Glutamatergic neuron (in vitro differentiated cells): ENCODE results near the gene ZBTB7C. TPM values are rescaled to one million over a fixed set of nuclear protein-coding genes. Genes with fewer than 3 reads are reported as not detected.

Source experiments
- DNase-seq: peaks from one replicate; pipeline ENCODE4 v3.0.0; 2022
- H3K27ac Mint-ChIP-seq: one replicate; pipeline ENCODE4 v1.8.0; 2020; ENCODE audit warnings: mild to moderate bottlenecking, mixed read lengths, inconsistent platforms; ENCODE audit not compliant: unreplicated experiment
- H3K27me3 Mint-ChIP-seq: one replicate; pipeline ENCODE4 v1.8.0; 2020; ENCODE audit warnings: mild to moderate bottlenecking, moderate library complexity, mixed read lengths, inconsistent platforms; ENCODE audit not compliant: unreplicated experiment
- H3K36me3 Mint-ChIP-seq: one replicate; pipeline ENCODE4 v1.8.0; 2020; ENCODE audit warnings: mild to moderate bottlenecking, mixed read lengths, inconsistent platforms; ENCODE audit not compliant: unreplicated experiment
- H3K4me1 Mint-ChIP-seq: one replicate; pipeline ENCODE4 v1.8.0; 2020; ENCODE audit warnings: mild to moderate bottlenecking, low read depth, mixed read lengths, inconsistent platforms; ENCODE audit not compliant: unreplicated experiment
- H3K4me3 Mint-ChIP-seq: one replicate; pipeline ENCODE4 v1.8.0; 2020; ENCODE audit warnings: mild to moderate bottlenecking, mixed read lengths, inconsistent platforms; ENCODE audit not compliant: unreplicated experiment
- H3K9me3 Mint-ChIP-seq: one replicate; pipeline ENCODE4 v1.8.0; 2020; ENCODE audit warnings: mild to moderate bottlenecking, moderate library complexity, mixed read lengths, inconsistent platforms; ENCODE audit not compliant: unreplicated experiment
- total RNA-seq: library from RNA; stranded (reverse); fragmentation: NEBNext Ultra II Directional; extraction: Animal tissue kit (Norgen Biotek cat#: 25700); gene quantifications from one replicate; pipeline ENCODE4 v1.2.1, GENCODE V29; 2021; ENCODE audit not compliant: unreplicated experiment
- TF ChIP-seq, protein P1 (sequence below): fragments of 200-600 bp; sonication (generic); IDR thresholded peaks from one replicate; pipeline ENCODE4 v1.5.0; 2021; ENCODE audit not compliant: partially characterized antibody, unreplicated experiment

The ZBTB7C gene
- total RNA-seq, 1 donor from 2014 or later: 10.6 TPM

DNA sequence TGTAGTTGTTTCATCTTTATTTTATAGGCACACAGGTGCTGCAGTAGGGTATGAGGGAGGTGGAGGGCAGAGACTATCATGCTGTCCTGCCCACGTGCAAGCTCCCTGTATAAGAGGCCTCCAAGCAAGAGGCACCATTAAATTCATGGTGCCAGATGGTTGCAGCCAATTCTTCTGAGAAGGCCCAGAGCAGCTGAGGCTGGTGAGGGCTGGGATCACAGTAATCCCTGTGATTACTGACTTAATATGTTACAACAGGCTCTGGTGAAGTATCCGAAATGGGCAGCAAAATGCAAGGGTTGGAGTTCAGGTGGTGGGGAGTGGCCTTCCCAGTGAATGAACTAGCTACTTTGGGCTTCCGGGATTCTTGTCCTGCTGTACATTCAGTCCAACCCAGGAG lies 286.8 kb downstream of the ZBTB7C start:
- Mint-ChIP-seq H3K27me3 (peaks cover 6% of the 10 kb centered on the region), H3K4me1 (peaks cover 38% of the 10 kb centered on the region), H3K4me3 (peak overlapping the region; percentile 47), H3K27ac (peak overlapping the region; percentile 79), H3K36me3 (no peaks in the 10 kb centered on the region), H3K9me3 (peaks cover 2% of the 10 kb centered on the region)
- TF ChIP-seq, protein P1, sequence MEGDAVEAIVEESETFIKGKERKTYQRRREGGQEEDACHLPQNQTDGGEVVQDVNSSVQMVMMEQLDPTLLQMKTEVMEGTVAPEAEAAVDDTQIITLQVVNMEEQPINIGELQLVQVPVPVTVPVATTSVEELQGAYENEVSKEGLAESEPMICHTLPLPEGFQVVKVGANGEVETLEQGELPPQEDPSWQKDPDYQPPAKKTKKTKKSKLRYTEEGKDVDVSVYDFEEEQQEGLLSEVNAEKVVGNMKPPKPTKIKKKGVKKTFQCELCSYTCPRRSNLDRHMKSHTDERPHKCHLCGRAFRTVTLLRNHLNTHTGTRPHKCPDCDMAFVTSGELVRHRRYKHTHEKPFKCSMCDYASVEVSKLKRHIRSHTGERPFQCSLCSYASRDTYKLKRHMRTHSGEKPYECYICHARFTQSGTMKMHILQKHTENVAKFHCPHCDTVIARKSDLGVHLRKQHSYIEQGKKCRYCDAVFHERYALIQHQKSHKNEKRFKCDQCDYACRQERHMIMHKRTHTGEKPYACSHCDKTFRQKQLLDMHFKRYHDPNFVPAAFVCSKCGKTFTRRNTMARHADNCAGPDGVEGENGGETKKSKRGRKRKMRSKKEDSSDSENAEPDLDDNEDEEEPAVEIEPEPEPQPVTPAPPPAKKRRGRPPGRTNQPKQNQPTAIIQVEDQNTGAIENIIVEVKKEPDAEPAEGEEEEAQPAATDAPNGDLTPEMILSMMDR: no peak
- no peak for DNase-seq

DNA sequence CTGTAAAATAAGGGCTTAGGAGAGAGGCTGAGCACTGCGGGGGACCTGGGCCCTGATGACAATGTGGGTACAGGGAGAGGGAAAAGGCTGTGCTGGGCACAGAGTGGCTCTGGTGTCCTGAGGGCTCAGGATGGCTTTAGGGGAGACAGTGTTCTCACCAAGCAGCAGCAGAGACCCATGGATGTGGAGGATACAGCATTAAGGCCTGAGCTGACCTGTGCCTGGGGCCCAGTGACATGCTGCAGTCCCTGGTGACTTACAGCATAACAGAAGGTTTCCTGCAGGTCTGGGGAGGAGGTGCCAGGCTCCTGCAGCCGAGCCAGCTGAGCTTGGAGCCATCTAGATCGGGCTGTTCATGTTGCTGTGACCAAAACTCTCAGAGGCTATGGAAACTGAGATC lies 287.4 kb downstream of the ZBTB7C start:
- Mint-ChIP-seq H3K4me3 (peak overlapping the region; percentile 43), H3K27ac (no peak overlapping the region), H3K27me3 (peaks cover 6% of the 10 kb centered on the region), H3K36me3 (no peaks in the 10 kb centered on the region), H3K4me1 (peaks cover 38% of the 10 kb centered on the region), H3K9me3 (peaks cover 2% of the 10 kb centered on the region)
- DNase-seq: no peak
- TF ChIP-seq, protein P1: no peak

DNA sequence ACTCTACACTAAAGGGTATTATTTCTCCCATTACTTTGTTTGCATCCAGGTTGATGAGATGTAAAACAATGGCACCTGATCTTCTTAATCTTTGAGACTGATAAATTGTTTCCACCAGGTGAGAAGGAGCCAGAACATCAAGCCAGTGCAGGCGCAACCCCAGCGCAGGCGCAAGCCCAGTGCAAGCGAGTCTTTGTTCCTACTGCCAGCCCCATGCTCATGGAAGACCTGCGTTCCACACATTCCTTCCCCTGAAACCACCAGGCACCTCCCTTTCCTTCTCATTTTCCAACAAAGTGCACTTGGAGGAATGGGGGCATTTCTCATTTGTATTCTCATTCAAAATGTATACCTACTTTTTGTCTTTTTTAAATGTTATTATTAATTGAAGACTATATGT lies 290.0 kb downstream of the ZBTB7C start:
- Mint-ChIP-seq H3K36me3 (no peaks in the 10 kb centered on the region), H3K27ac (no peak overlapping the region), H3K4me3 (no peak overlapping the region), H3K27me3 (peaks cover 6% of the 10 kb centered on the region), H3K9me3 (peaks cover 2% of the 10 kb centered on the region), H3K4me1 (peaks cover 28% of the 10 kb centered on the region)
- TF ChIP-seq, protein P1: no peak
- no peak for DNase-seq

DNA sequence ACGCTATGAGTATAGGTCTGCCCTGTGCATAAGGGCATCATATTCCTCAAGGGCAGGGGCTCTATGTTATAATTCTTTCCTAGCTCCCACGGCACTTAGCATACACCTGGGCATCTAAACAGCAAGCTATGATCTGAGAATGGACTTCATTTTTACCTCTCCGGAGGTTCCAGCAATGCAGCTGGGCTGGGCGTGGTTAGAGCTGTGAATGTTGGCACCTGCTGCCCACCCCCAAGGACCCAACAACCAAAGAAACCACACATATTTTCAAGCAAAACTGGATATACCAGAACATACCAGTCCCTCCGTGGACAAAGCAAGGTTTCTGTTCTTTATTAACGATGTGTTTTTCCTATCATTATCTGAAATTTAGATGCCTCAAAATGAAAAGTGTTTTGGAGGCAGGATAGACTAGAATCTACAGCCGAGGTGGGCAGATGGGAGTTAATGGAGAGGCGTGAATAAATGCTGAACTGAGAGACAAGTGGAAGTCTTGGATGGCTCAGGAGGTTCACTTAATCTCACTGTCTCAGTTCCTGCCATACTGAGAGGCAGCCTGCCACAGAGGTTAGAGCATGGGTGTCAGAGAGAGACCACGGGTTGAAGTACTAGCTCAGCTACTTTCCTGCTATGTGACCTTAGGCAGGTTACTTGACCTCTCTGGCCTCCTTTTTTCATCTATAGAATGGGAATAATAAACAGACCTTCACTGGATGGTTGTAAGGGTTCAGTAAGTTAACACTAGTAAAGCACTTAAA lies 292.1 kb downstream of the ZBTB7C start:
- no peak for DNase-seq
- no peak overlapping the region for H3K4me3 Mint-ChIP-seq
- H3K9me3 Mint-ChIP-seq: no peaks in the 10 kb centered on the region
- peaks cover 7% of the 10 kb centered on the region for H3K4me1 Mint-ChIP-seq
- no peak overlapping the region for H3K27ac Mint-ChIP-seq
- TF ChIP-seq, protein P1: no peak
- peaks cover 4% of the 10 kb centered on the region for H3K27me3 Mint-ChIP-seq
- H3K36me3 Mint-ChIP-seq: no peaks in the 10 kb centered on the region

DNA sequence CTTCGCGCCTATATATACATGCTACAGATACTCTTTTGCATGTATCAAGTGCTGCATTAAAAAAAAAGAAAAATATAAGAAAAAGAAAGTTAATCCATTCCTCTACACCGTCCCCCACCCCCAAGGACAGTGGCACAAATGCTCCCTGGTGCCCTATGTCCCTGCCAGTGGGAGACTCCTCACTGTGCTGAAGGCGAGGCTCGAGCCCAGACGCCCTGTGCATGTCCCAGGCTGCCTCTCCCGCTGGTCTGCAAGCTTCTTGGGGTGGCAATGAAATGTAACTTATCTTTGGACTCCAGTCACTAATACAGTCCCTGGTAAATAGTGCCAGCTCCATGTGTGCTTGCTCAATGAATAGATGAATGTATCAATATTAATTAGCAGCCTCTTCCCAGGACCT lies 293.2 kb downstream of the ZBTB7C start:
- no peak overlapping the region for H3K27ac Mint-ChIP-seq
- H3K9me3 Mint-ChIP-seq: no peaks in the 10 kb centered on the region
- no peak overlapping the region for H3K4me3 Mint-ChIP-seq
- H3K4me1 Mint-ChIP-seq: no peaks in the 10 kb centered on the region
- no peaks in the 10 kb centered on the region for H3K36me3 Mint-ChIP-seq
- no peak for DNase-seq
- H3K27me3 Mint-ChIP-seq: peaks cover 2% of the 10 kb centered on the region
- TF ChIP-seq, protein P1: no peak
